HG03469 (cell line): ENCODE data around the gene SLC17A6.

Experiments used
- ATAC-seq: cut with Tn5 transposase; IDR thresholded peaks from one replicate; pipeline ENCODE4 v1.9.1; 2021; ENCODE audit warnings: mild to moderate bottlenecking, moderate library complexity, moderate number of reproducible peaks; ENCODE audit not compliant: unreplicated experiment

The SLC17A6 gene

DNA sequence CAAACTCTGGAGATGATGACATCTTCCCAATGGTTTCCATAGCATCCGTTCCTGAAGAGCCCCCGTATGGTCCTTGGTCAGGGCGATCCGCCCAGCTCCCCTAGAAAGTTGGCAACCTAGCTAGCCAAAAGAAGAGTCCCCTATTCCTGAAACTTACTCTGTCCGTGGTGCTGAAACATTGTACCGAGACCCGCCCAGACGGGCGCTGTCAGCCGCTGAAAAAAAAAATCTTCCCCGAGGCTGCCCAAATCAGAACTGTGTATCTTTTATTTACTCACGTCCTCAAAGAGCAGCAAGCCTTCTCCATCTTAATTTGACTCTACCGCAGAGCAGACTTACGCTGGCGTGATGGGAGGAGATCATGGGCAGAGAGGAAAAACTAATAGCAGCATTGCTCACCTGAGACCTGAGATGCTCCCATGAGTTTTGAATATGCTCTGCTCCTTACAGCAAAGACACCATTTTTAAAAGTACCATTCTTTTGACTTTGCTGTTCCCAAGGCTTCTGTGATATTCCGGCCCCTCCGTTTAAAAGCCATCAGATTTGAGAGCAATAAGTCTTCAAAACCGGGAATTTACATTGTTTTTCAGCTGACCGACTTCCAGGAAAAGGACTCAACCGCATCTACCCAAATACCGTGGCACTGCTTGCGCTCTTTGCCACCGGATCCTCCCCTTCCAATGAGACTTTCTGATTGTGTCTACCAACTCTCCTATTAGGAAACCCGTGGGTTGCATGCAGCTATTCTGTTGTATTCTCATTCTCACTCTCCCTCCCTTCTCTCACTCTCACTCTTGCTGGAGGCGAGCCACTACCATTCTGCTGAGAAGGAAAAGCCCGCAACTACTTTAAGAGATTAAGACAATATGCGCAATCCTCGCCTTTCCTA is at the start of gene SLC17A6:
SLC17A6 (plus strand) TSS at position 786 of the 890 bp plus-strand sequence. CDS start 153 bp downstream, outside the sequence.
- ATAC-seq = no peak

- ATAC-seq = no peak
Measured at GRCh38 chr11:22302368-22302767, 35.8 kb upstream of the SLC17A6 start.

DNA sequence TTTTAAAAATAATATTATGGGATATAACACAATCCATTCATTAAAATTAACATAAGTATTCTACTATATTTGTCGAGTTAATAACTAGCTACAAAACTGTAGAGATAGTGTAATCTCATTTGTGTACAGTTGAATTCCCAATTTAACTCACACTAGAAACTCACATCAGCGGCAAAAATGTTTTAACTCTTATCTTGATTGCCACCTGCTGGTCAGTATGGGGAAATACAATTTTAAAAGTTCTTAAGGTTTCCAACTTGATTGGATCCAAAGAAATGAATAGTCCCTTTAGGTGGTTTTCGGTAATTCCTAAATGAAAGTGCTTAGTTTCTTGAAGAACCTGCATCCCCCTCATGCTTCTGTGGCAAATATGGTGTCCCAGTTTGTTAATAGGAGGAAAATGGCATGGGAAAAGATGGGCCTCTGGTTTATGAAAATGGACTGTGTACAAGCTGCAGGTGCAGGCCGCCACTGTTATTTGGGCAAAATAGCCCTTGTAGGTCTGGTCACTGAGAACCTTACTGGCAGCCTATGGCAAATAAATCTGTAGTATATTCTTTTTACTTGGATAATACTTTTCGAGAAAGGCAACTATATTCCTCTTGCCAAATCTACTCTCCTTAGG is 33.7 kb upstream of the SLC17A6 start:
- no peak for ATAC-seq

- no peak for ATAC-seq
Measured at GRCh38 chr11:22317656-22318055, 20.5 kb upstream of the SLC17A6 start.

- ATAC-seq = no peak
Measured at GRCh38 chr11:22331771-22332170, 6.4 kb upstream of the SLC17A6 start.

DNA sequence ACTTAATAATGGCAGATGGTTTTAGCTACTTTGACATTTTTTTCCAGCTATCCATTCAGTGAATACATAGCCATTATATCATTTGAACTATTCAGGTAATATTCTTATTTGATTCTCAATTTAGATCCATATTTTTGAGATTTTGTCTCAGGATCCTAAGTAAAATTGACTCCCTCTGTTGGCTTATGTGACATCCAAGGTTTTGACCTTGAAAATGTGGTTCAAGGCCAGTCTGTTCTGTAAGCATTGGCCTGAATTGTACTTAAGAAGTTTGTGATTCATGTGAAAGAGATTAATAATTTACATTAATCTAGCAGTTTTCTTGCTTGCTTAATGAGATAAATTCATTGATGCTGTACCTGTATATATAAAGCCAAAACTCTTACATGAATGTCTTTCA is 1.6 kb upstream of the SLC17A6 start:
- no peak for ATAC-seq

DNA sequence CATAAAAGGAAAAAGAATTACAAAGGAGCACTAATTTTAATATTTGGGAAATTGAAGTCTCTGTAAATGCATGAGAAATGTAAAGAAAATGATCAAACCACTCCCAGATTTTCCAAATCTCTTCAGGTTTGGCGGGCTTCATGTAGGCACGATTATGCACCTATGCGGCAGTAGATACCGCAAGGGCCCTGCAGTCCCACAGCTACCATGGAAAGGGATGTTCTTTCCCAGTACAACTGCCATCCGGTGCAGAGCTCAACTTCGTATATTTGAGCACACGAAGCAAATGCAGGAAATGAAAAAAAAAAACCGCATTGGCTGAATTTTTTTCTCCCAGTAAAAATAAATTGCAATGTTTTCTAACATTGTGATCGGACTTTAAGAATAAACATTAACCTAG is 1.4 kb downstream of the SLC17A6 start:
- no peak for ATAC-seq

DNA sequence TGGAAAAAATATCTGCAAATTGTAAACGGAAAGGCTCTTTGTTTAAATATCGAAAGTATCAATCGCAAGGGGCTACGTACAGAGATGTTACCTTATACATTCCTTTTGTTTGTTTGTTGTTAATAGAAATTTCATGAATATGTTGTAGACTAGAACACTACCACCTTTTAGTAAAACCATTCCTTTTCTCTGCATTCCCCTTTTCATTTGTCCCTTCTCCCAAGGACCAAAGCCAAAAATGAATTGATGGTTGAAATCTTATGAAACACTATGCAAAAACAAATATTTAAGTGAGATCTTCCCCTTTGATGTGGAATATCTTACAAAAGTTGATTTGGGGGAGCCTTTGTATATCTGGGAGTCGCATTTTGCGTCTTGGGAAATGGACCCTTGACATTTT is 2.1 kb downstream of the SLC17A6 start:
- ATAC-seq = no peak

DNA sequence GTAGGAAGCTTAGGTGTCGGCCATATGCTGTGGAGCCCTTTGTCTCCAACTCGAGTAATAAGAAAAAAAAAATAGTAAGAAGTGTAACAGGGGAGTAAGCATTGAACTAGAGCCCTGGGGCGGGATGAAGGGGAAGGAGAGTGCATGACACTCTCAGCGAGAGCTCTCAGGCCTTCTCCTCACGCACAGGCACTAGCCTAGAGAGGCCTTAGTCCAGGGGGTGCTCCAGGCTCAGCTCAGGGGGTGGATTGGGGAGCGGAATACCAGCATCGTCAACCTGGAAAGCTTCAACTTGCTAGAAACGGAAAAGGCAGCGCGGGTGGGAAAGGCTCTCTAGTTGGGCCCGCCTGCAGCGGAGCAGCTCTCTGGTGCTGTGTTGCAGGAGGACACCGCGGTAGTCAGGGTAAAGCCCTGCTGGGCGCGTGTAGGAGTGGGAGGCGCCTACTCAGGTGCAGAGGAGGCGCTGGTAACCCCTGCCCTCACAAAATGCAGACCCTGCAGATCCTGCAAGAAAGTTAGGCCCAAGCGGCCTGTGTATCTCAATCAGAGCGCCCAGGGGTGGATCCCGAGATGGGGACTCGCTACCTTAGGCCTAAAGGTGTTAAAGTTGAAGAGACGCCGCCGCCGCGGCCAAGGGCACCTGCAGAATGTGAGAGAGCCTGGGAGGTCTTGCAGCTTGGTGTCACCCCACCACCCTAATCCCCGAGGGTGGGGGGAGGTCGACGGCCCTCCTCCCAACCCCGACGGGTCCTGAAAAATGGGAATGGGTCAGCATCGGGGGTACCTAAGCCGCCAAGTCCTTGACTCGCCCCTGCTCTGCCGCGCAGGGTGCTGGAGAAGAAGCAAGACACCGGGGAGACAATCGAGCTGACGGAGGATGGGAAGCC is 2.8 kb downstream of the SLC17A6 start:
- ATAC-seq = no peak

DNA sequence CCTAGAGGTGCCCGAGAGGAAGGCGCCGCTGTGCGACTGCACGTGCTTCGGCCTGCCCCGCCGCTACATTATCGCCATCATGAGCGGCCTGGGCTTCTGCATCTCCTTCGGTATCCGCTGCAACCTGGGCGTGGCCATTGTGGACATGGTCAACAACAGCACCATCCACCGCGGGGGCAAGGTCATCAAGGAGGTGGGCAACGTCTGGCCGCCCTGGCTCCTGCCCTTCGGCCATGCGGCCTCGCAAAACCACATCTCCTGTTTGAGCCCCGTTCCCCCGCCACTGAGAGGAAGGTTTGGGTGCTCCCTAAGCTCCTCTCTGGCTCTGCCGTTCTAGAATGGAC is 3.4 kb downstream of the SLC17A6 start:
- no peak for ATAC-seq

GRCh38 chr11:22342211-22343031 is 4.2 kb downstream of the SLC17A6 start:
- no peak for ATAC-seq

GRCh38 chr11:22343032-22343324 is 4.8 kb downstream of the SLC17A6 start:
- ATAC-seq = no peak

GRCh38 chr11:22343371-22344032 is 5.3 kb downstream of the SLC17A6 start:
- ATAC-seq = no peak

DNA sequence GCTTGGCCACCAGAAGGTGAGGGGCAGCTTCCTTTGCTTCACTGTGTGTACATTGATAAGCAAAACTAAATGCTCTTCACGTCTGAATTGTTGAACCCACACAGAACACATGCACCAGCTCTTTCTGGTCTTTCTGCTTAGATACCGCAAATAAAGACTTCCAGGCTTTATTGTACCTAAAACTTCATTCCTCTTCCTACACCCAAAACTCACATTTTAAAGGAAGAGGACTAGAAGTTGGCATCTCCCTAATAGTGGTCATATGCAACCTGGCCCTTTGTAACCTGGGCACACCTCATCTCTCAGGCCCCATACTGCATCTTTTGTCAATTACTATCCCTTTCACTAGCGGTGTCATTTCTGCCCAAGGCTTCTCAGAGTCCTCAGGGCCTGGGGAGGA is 5.9 kb downstream of the SLC17A6 start:
- no peak for ATAC-seq

- ATAC-seq = no peak
Measured at GRCh38 chr11:22346282-22346681, 8.1 kb downstream of the SLC17A6 start.

DNA sequence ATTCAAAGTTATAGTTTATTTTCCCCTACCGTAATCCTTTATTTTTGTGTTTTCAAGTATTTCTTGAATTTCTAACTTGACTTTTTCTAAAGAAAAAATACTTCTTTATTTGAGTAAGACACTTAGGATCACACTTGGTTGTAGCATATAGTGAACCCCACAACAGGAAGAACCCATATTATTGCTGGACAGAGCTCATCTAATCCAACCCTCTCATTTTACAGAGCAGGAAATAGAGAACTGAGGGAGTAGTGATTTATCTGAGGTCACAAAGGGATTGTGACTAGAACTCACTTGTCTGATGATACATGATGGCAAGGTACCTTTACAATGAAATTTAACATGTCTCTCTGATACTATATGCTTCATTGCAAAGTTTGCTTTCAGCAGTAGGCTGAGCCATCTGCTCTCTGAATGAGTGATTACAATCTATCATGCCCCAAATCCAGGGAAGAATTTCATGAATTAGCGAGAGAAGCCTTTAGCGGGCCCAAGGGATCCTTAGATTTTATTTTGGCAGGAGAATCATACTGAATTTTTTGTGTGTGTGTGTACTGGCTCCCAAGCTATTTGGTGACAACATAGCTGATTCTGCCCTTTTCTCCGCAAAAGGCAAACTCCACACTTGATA is 9.8 kb downstream of the SLC17A6 start:
- no peak for ATAC-seq

DNA sequence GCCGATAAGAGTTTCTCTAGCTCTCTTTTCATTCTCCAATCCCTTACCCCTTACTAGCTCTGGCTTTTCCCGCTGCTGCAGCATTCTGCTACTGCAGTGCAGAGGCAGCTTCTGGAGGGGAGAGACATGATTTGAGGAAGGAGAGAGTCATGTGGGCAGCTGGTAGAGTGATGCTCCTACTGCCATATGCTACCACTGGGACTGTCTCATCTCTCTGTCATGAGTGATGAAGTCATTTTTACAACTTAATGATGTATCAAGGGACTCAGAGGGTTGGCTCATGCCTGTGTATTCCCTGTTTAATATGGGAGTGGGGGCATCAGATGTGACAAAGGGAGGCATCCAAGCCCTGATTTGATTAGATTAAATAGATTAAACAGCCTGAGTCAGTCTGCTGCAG is 11.3 kb downstream of the SLC17A6 start:
- ATAC-seq = no peak

- no peak for ATAC-seq
Measured at GRCh38 chr11:22359295-22359694, 21.1 kb downstream of the SLC17A6 start.

- ATAC-seq = no peak
Measured at GRCh38 chr11:22371160-22371559, 33.0 kb downstream of the SLC17A6 start.

DNA sequence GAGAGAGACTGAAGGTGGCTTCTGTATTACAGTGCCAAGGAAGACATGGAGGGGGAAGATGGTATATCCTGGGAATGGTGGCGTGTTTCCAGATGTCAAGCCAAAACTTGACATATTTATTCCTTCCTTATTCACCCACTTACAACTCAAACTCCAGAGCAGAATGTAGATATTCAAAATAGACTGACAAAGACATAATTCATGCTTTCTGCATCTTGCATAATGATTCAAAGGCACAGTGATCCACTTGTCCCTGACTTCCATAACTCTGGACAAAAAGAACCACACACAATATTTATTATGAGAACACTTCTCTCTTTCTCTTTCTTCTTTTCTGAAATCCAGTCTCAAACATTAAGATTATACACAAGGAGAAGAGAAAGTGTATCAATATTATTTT is 48.9 kb downstream of the SLC17A6 start:
- no peak for ATAC-seq
